ENCODE results near the gene C10orf62. TPM values are rescaled to one million over a fixed set of nuclear protein-coding genes. Genes with fewer than 3 reads are reported as not detected.

The C10orf62 gene
- total RNA-seq, 1 donor from 2014 or later, result not detected

DNA sequence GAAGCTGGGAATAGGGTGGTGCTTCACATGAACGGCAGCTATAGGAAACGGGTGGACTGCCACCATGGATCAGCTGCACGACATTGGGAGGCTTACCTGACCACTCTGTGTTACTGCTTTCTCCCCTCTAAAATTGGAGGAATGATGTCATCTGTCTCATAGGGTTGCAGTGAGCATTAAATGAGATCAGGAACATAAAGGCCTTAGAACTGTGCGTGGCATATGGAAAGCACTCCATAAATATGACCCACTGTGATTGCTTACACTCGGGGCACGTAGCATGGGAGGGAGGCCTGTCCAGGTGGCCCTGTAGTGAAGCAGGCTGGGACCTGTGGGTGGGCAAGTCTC lies 9.7 kb downstream of the C10orf62 start:
- no peak overlapping the region for H3K4me3 Mint-ChIP-seq (ENCODE audit: unreplicated experiment)
- H3K27me3 Mint-ChIP-seq (ENCODE audit: unreplicated experiment), result no peaks in the 10 kb centered on the region
- H3K36me3 Mint-ChIP-seq (ENCODE audit: unreplicated experiment), result no peaks in the 10 kb centered on the region
- TF ChIP-seq, protein P1, sequence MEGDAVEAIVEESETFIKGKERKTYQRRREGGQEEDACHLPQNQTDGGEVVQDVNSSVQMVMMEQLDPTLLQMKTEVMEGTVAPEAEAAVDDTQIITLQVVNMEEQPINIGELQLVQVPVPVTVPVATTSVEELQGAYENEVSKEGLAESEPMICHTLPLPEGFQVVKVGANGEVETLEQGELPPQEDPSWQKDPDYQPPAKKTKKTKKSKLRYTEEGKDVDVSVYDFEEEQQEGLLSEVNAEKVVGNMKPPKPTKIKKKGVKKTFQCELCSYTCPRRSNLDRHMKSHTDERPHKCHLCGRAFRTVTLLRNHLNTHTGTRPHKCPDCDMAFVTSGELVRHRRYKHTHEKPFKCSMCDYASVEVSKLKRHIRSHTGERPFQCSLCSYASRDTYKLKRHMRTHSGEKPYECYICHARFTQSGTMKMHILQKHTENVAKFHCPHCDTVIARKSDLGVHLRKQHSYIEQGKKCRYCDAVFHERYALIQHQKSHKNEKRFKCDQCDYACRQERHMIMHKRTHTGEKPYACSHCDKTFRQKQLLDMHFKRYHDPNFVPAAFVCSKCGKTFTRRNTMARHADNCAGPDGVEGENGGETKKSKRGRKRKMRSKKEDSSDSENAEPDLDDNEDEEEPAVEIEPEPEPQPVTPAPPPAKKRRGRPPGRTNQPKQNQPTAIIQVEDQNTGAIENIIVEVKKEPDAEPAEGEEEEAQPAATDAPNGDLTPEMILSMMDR (IDR thresholded peaks at IDR 0.05), result no peak
- H3K27ac Mint-ChIP-seq (ENCODE audit: unreplicated experiment), result no peak overlapping the region
- DNase-seq (ENCODE audit: extremely low spot score, unreplicated experiment), result no peak
- H3K4me1 Mint-ChIP-seq (ENCODE audit: unreplicated experiment), result peaks cover 32% of the 10 kb centered on the region
- H3K9me3 Mint-ChIP-seq (ENCODE audit: unreplicated experiment), result no peaks in the 10 kb centered on the region

DNA sequence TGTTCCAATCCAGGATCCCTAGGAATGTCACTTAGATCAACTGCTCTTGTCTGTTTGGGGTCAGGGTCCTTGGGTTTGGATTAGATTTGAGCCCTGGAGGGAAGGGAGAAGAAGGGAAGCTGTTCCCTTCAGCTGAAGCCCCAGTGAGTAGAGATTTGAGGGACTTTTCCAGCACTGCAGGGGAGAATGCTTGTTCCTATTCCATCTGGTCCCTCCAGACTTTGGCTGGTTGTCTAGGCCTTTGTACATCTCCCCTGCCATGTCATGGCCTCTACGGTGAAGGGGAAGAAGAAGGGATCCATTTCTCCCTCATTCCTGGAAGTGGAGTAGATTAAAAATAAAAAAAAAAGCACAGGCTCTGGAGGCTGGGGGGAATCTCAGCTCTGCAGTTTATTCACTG lies 11.1 kb downstream of the C10orf62 start:
- H3K36me3 Mint-ChIP-seq (ENCODE audit: unreplicated experiment), result no peaks in the 10 kb centered on the region

DNA sequence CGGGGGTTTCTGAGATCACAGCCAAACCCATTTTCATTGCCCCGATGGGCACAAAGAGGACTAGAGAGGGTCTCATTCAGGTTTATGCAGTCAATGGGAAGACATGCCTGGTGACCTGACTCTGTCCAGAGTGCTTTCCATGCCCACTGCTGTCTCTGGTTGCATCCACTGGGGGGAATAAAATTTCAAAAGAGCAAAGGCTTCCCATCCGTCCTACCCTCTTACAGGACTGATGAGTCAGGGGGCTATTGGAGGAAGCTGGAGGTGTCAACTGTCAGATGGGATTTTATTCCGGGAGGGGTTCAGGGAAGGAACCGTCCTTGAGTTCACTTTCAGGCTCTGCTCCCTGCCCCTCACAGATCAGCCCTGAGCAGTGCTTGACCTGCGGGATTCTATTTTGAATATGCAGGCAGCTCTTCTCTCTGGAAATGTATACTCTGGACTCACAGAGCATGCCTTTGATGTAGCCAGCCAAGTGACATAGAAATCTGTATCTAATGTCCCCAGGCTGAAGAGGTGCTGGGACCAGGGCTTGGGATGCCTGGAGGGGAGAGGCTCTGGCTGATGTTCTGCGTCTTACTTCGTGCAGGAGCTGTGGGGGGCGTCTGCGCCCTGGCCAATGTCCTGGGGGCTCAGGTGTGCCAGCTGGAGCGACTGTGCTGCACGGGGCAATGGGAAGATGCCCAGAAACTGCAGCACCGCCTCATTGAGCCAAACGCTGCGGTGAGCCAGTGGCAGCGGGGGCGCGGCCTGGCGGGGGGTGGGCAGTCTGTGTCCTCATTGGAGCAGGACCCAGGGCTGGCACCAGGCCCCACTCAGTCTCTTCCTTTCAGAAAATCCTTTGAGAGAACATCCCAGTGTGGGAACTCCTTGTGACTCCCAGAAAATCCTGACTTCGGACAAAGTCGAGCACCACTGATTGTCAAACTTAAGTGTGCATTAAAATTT lies 12.0 kb downstream of the C10orf62 start:
- Mint-ChIP-seq H3K36me3 (ENCODE audit: unreplicated experiment) (no peaks in the 10 kb centered on the region), H3K27me3 (ENCODE audit: unreplicated experiment) (no peaks in the 10 kb centered on the region), H3K27ac (ENCODE audit: unreplicated experiment) (no peak overlapping the region), H3K4me1 (ENCODE audit: unreplicated experiment) (peaks cover 16% of the 10 kb centered on the region), H3K4me3 (ENCODE audit: unreplicated experiment) (no peak overlapping the region), H3K9me3 (ENCODE audit: unreplicated experiment) (no peaks in the 10 kb centered on the region)
- DNase-seq (ENCODE audit: extremely low spot score, unreplicated experiment), result no peak
- TF ChIP-seq, protein P1 (IDR thresholded peaks at IDR 0.05), result no peak

More for the DNA sequence above, 11.1 kb downstream of the C10orf62 start:
- TF ChIP-seq, protein P1 (IDR thresholded peaks at IDR 0.05), result no peak
- H3K4me1 Mint-ChIP-seq (ENCODE audit: unreplicated experiment), result peaks cover 25% of the 10 kb centered on the region
- H3K9me3 Mint-ChIP-seq (ENCODE audit: unreplicated experiment), result no peaks in the 10 kb centered on the region
- no peaks in the 10 kb centered on the region for H3K27me3 Mint-ChIP-seq (ENCODE audit: unreplicated experiment)
- H3K4me3 Mint-ChIP-seq (ENCODE audit: unreplicated experiment), result no peak overlapping the region
- no peak overlapping the region for H3K27ac Mint-ChIP-seq (ENCODE audit: unreplicated experiment)
- no peak for DNase-seq (ENCODE audit: extremely low spot score, unreplicated experiment)

DNA sequence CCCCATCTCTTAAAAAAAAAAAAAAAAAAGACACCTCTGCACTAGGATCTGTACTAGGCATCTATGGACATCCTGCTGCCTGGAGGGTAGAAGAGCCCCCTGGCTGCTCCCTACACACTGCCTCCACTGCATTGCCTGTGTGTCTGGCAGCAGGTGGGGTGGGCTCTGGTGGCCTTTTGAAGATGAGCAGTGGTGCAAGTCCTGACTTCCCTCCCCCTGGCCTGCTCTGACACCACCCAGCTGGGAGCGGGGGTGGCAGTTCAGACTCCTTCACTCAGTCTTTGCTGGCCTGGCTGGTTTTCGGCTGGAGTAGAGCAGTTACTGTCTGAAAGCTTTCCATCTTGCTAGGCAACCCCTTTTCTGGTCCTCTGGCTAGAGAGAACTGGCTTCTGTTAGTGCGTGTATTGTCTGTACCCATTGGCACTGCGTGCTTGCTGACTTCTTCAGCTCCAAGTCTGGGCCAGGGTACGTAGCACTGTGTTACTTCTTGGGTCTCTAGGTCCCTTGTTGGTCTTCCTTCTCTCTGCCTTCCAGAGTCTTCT lies 17.6 kb downstream of the C10orf62 start:
- TF ChIP-seq, protein P1 (IDR thresholded peaks at IDR 0.05), result no peak
- no peak overlapping the region for H3K4me3 Mint-ChIP-seq (ENCODE audit: unreplicated experiment)
- H3K4me1 Mint-ChIP-seq (ENCODE audit: unreplicated experiment), result peaks cover 15% of the 10 kb centered on the region
- H3K36me3 Mint-ChIP-seq (ENCODE audit: unreplicated experiment), result no peaks in the 10 kb centered on the region
- no peak overlapping the region for H3K27ac Mint-ChIP-seq (ENCODE audit: unreplicated experiment)
- no peaks in the 10 kb centered on the region for H3K9me3 Mint-ChIP-seq (ENCODE audit: unreplicated experiment)
- DNase-seq (ENCODE audit: extremely low spot score, unreplicated experiment), result no peak
- no peaks in the 10 kb centered on the region for H3K27me3 Mint-ChIP-seq (ENCODE audit: unreplicated experiment)

DNA sequence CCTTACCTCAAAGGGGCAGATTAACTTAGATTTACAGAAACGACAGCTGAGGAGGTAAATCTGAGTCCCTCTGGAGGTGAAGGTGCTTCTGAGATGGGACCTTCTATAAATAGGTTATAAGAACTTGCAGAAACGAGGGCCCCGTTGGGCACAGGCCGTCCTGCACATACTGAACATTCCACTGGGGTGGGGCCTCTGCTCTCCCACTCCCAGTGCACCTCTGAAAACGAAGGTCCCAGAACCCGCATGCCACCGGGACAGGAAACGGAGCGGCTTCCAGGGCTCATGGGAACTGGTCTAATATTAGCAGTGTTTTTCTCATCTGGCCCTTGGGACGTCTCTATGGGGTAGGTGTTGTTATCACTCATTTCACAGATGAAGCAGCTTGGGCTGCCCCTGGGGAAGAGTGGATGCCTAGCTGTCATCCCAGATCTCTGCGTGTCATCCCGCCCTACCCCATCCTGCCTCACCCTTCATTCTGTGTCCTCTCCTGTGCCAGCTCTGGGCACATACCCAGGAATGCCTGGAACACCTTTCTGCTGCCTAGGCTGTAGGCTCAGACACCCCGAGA lies 19.6 kb downstream of the C10orf62 start:
- no peak overlapping the region for H3K27ac Mint-ChIP-seq (ENCODE audit: unreplicated experiment)
- peaks cover 14% of the 10 kb centered on the region for H3K4me1 Mint-ChIP-seq (ENCODE audit: unreplicated experiment)
- TF ChIP-seq, protein P1 (IDR thresholded peaks at IDR 0.05), result no peak
- H3K4me3 Mint-ChIP-seq (ENCODE audit: unreplicated experiment), result no peak overlapping the region
- no peaks in the 10 kb centered on the region for H3K9me3 Mint-ChIP-seq (ENCODE audit: unreplicated experiment)
- H3K36me3 Mint-ChIP-seq (ENCODE audit: unreplicated experiment), result no peaks in the 10 kb centered on the region
- H3K27me3 Mint-ChIP-seq (ENCODE audit: unreplicated experiment), result no peaks in the 10 kb centered on the region
- no peak for DNase-seq (ENCODE audit: extremely low spot score, unreplicated experiment)
